ENCODE data around the gene GXYLT1.
"Not testable (repeated sequence)": the region's sequence is repeated elsewhere in the genome, so short reads cannot be mapped to it uniquely, and the experiment has no call there.

The GXYLT1 gene

GRCh38 chr12:42056130-42056529, 88.5 kb downstream of the GXYLT1 start:
- in situ Hi-C loops (cut with HindIII; ENCODE audit: low sequenced_read_pairs), result no loop called here
- no peak for DNase-seq (ENCODE audit: low read depth)
- no peak overlapping the region for H3K4me3 ChIP-seq (ENCODE audit: low read depth, low read length)
- no peak for TF ChIP-seq CTCF (IDR thresholded peaks at IDR 0.05; ENCODE audit: low read depth, low read length, missing control alignments)

GRCh38 chr12:42053456-42053855, 91.2 kb downstream of the GXYLT1 start:
- TF ChIP-seq CTCF (IDR thresholded peaks at IDR 0.05; ENCODE audit: low read depth, low read length, missing control alignments), result no peak
- DNase-seq (ENCODE audit: low read depth), result no peak
- H3K4me3 ChIP-seq (ENCODE audit: low read depth, low read length), result no peak overlapping the region
- in situ Hi-C loops (cut with HindIII; ENCODE audit: low sequenced_read_pairs), result no loop called here

GRCh38 chr12:42048980-42049379, 95.7 kb downstream of the GXYLT1 start:
- DNase-seq (ENCODE audit: low read depth); H3K4me3 ChIP-seq (ENCODE audit: low read depth, low read length); in situ Hi-C loops (cut with HindIII; ENCODE audit: low sequenced_read_pairs): not testable (repeated sequence)

- TF ChIP-seq CTCF (IDR thresholded peaks at IDR 0.05; ENCODE audit: low read depth, low read length, missing control alignments), result no peak
- no peak overlapping the region for H3K4me3 ChIP-seq (ENCODE audit: low read depth, low read length)
- in situ Hi-C loops (cut with HindIII; ENCODE audit: low sequenced_read_pairs), result no loop called here
- DNase-seq (ENCODE audit: low read depth), result no peak
These were observed 105.1 kb downstream of the GXYLT1 start for GRCh38 chr12:42039577-42039976.

- DNase-seq (ENCODE audit: low read depth), result peak; percentile 49
- TF ChIP-seq CTCF (IDR thresholded peaks at IDR 0.05; ENCODE audit: low read depth, low read length, missing control alignments), result no peak
- in situ Hi-C loops (cut with HindIII; ENCODE audit: low sequenced_read_pairs), result no loop called here
- no peak overlapping the region for H3K4me3 ChIP-seq (ENCODE audit: low read depth, low read length)
These were observed 105.5 kb downstream of the GXYLT1 start for GRCh38 chr12:42039176-42039575.

GRCh38 chr12:42031847-42032564, 112.7 kb downstream of the GXYLT1 start:
- no peak for TF ChIP-seq CTCF (IDR thresholded peaks at IDR 0.05; ENCODE audit: low read depth, low read length, missing control alignments)
- DNase-seq (ENCODE audit: low read depth), result no peak
- in situ Hi-C loops (cut with HindIII; ENCODE audit: low sequenced_read_pairs), result no loop called here
- H3K4me3 ChIP-seq (ENCODE audit: low read depth, low read length), result no peak overlapping the region

All from astrocyte of the cerebellum (primary cell).